Lower leg skin (tissue), 3 donors: ENCODE measurements around the gene GPC5.

Experiments used
- CTCF ChIP-seq, 3 donors: fragments of 450-650 bp; IDR thresholded peaks; one replicate each; pipeline ENCODE4 v1.5.1; 2016; ENCODE audit warnings: antibody characterized with exemption in 3 of 3, mild to moderate bottlenecking in 3 of 3, moderate library complexity in 2 of 3
- POLR2A ChIP-seq, 2 donors: fragments of 450-650 bp; IDR thresholded peaks; one replicate each; pipeline ENCODE4 v1.6.1; 2016 to 2017; ENCODE audit warnings: antibody characterized with exemption in 2 of 2, mild to moderate bottlenecking in 1 of 2, moderate library complexity in 1 of 2

GRCh38 chr13:92444244-92444643, 1045.8 kb downstream of the GPC5 start:
- no peak for TF ChIP-seq CTCF (IDR thresholded peaks at IDR 0.05)
- TF ChIP-seq POLR2A (IDR thresholded peaks at IDR 0.05): no peak
